HEK293 (cell line): ENCODE data around the gene ZFX.

Source experiments
- BCL11B ChIP-seq: fragments of 450-650 bp; formaldehyde crosslinking; IDR thresholded peaks from 2 replicates; pipeline ENCODE4 v1.5.1; 2016; ENCODE audit warnings: low read depth, missing biosample characterization, missing genetic modification characterization
- FEZF1 ChIP-seq: fragments of 450-650 bp; formaldehyde crosslinking; IDR thresholded peaks from 2 replicates; pipeline ENCODE4 v1.5.1; 2016; ENCODE audit warnings: missing biosample characterization, missing genetic modification characterization
- GLIS1 ChIP-seq: fragments of 450-650 bp; formaldehyde crosslinking; IDR thresholded peaks from 2 replicates; pipeline ENCODE4 v1.5.1; 2016; ENCODE audit warnings: missing biosample characterization, missing genetic modification characterization
- HOXA7 ChIP-seq: sonication (generic); formaldehyde crosslinking; IDR thresholded peaks from 2 replicates; pipeline ENCODE4 v1.8.1; 2022; ENCODE audit warnings: missing genetic modification reagents, borderline replicate concordance
- KLF1 ChIP-seq: fragments of 450-650 bp; formaldehyde crosslinking; IDR thresholded peaks from 2 replicates; pipeline ENCODE4 v1.5.1; 2016; ENCODE audit warnings: missing biosample characterization, missing genetic modification characterization
- KLF10 ChIP-seq: fragments of 450-650 bp; IDR thresholded peaks from 2 replicates; pipeline ENCODE4 v1.5.1; 2018; ENCODE audit warnings: missing biosample characterization, mild to moderate bottlenecking, missing genetic modification characterization
- KLF17 ChIP-seq: fragments of 450-650 bp; formaldehyde crosslinking; IDR thresholded peaks from 2 replicates; pipeline ENCODE4 v1.5.1; 2016; ENCODE audit warnings: missing biosample characterization, missing genetic modification characterization
- KLF9 ChIP-seq: fragments of 450-650 bp; formaldehyde crosslinking; IDR thresholded peaks from 2 replicates; pipeline ENCODE4 v1.5.1; 2016; ENCODE audit warnings: missing biosample characterization, missing genetic modification characterization, low read depth
- MEIS1 ChIP-seq: sonication (generic); formaldehyde crosslinking; IDR thresholded peaks from 2 replicates; pipeline ENCODE4 v1.8.1; 2022; ENCODE audit warnings: missing genetic modification reagents, mild to moderate bottlenecking, borderline replicate concordance
- PATZ1 ChIP-seq: fragments of 450-650 bp; formaldehyde crosslinking; IDR thresholded peaks from 2 replicates; pipeline ENCODE4 v1.5.1; 2016; ENCODE audit warnings: missing biosample characterization, missing genetic modification characterization
- PRDM4 ChIP-seq: fragments of 450-650 bp; formaldehyde crosslinking; IDR thresholded peaks from 2 replicates; pipeline ENCODE4 v1.5.1; 2017; ENCODE audit warnings: missing biosample characterization, missing genetic modification characterization
- TCF7L2 ChIP-seq: IDR thresholded peaks from 2 replicates; pipeline ENCODE4 v1.6.1; 2011; ENCODE audit warnings: low read depth, mild to moderate bottlenecking, inconsistent platforms, low read length, moderate library complexity, borderline replicate concordance
- YY2 ChIP-seq: fragments of 450-650 bp; formaldehyde crosslinking; IDR thresholded peaks from 2 replicates; pipeline ENCODE4 v1.5.1; 2016; ENCODE audit warnings: missing biosample characterization, missing genetic modification characterization
- ZEB2 ChIP-seq: fragments of 450-650 bp; formaldehyde crosslinking; IDR thresholded peaks from 2 replicates; pipeline ENCODE4 v1.5.1; 2016; ENCODE audit warnings: missing biosample characterization, missing genetic modification characterization
- ZIC2 ChIP-seq: fragments of 450-650 bp; formaldehyde crosslinking; IDR thresholded peaks from 2 replicates; pipeline ENCODE4 v1.5.1; 2016; ENCODE audit warnings: missing biosample characterization, missing genetic modification characterization
- ZNF133 ChIP-seq: fragments of 450-650 bp; formaldehyde crosslinking; IDR thresholded peaks from 2 replicates; pipeline ENCODE4 v1.5.1; 2016; ENCODE audit warnings: missing biosample characterization, missing genetic modification characterization
- ZNF138 ChIP-seq: fragments of 450-650 bp; formaldehyde crosslinking; IDR thresholded peaks from 2 replicates; pipeline ENCODE4 v1.5.1; 2016; ENCODE audit warnings: missing biosample characterization, missing genetic modification characterization, borderline replicate concordance
- ZNF23 ChIP-seq: fragments of 450-650 bp; formaldehyde crosslinking; IDR thresholded peaks from 2 replicates; pipeline ENCODE4 v1.5.1; 2016; ENCODE audit warnings: missing biosample characterization, missing genetic modification characterization, borderline replicate concordance
- ZNF248 ChIP-seq: fragments of 450-650 bp; formaldehyde crosslinking; IDR thresholded peaks from 2 replicates; pipeline ENCODE4 v1.5.1; 2017; ENCODE audit warnings: missing biosample characterization, missing genetic modification characterization
- ZNF280C ChIP-seq: fragments of 450-650 bp; formaldehyde crosslinking; IDR thresholded peaks from 2 replicates; pipeline ENCODE4 v1.5.1; 2016; ENCODE audit warnings: missing biosample characterization, missing genetic modification characterization
- ZNF335 ChIP-seq: fragments of 450-650 bp; formaldehyde crosslinking; conservative IDR thresholded peaks from 2 replicates; pipeline ENCODE4 v1.5.1; 2016; ENCODE audit warnings: missing biosample characterization, missing genetic modification characterization
- ZNF341 ChIP-seq: fragments of 450-650 bp; formaldehyde crosslinking; IDR thresholded peaks from 2 replicates; pipeline ENCODE4; 2016; ENCODE audit warnings: low read depth, missing biosample characterization, missing genetic modification characterization
- ZNF423 ChIP-seq: fragments of 450-650 bp; formaldehyde crosslinking; IDR thresholded peaks from 2 replicates; pipeline ENCODE4 v1.5.1; 2016; ENCODE audit warnings: missing biosample characterization, missing genetic modification characterization
- ZNF48 ChIP-seq: fragments of 450-650 bp; formaldehyde crosslinking; IDR thresholded peaks from 2 replicates; pipeline ENCODE4 v1.5.1; 2016; ENCODE audit warnings: missing biosample characterization, missing genetic modification characterization
- ZNF514 ChIP-seq: fragments of 450-650 bp; formaldehyde crosslinking; IDR thresholded peaks from 2 replicates; pipeline ENCODE4 v1.5.1; 2016; ENCODE audit warnings: missing biosample characterization, missing genetic modification characterization
- ZNF529 ChIP-seq: fragments of 450-650 bp; formaldehyde crosslinking; IDR thresholded peaks from 2 replicates; pipeline ENCODE4 v1.5.1; 2017; ENCODE audit warnings: missing genetic modification characterization, missing biosample characterization; ENCODE audit not compliant: insufficient replicate concordance
- ZNF555 ChIP-seq: fragments of 450-650 bp; formaldehyde crosslinking; conservative IDR thresholded peaks from 2 replicates; pipeline ENCODE4 v1.5.1; 2017; ENCODE audit warnings: missing biosample characterization, mild to moderate bottlenecking, missing genetic modification characterization, inconsistent platforms
- ZNF558 ChIP-seq: fragments of 450-650 bp; formaldehyde crosslinking; IDR thresholded peaks from 2 replicates; pipeline ENCODE4 v1.5.1; 2016; ENCODE audit warnings: missing biosample characterization, missing genetic modification characterization
- ZNF560 ChIP-seq: fragments of 450-650 bp; formaldehyde crosslinking; IDR thresholded peaks from 2 replicates; pipeline ENCODE4 v1.5.1; 2017; ENCODE audit warnings: missing biosample characterization, missing genetic modification characterization, borderline replicate concordance
- ZNF707 ChIP-seq: fragments of 450-650 bp; formaldehyde crosslinking; IDR thresholded peaks from 2 replicates; pipeline ENCODE4 v1.5.1; 2016; ENCODE audit warnings: missing biosample characterization, missing genetic modification characterization
- ZNF843 ChIP-seq: fragments of 450-650 bp; formaldehyde crosslinking; IDR thresholded peaks from 2 replicates; pipeline ENCODE4 v1.5.1; 2016; ENCODE audit warnings: missing biosample characterization, missing genetic modification characterization
- ZSCAN23 ChIP-seq: fragments of 450-650 bp; formaldehyde crosslinking; IDR thresholded peaks from 2 replicates; pipeline ENCODE4 v1.5.1; 2016; ENCODE audit warnings: missing biosample characterization, missing genetic modification characterization
- ZSCAN4 ChIP-seq: fragments of 450-650 bp; formaldehyde crosslinking; IDR thresholded peaks from 2 replicates; pipeline ENCODE4 v1.5.1; 2017; ENCODE audit warnings: missing biosample characterization, missing genetic modification characterization

ZFX gene

GRCh38 chrX:24153178-24153795 lies 3.8 kb downstream of the ZFX start (continued):
- peak; percentile 35; the same call in 1 of the 2 replicates for TF ChIP-seq PRDM4 (tag by site-specific recombination)
- no peak for TF ChIP-seq ZNF138 (tag by site-specific recombination)
- TF ChIP-seq TCF7L2, result no peak
- no peak for TF ChIP-seq ZNF707 (tag by site-specific recombination)
- TF ChIP-seq PATZ1 (tag by site-specific recombination), result peak; percentile 58; the same call in 1 of the 2 replicates
- no peak for TF ChIP-seq ZNF335
- TF ChIP-seq MEIS1 (CRISPR knock-in tag), result no peak
- no peak for TF ChIP-seq ZNF560 (tag by site-specific recombination)
- no peak for TF ChIP-seq HOXA7 (CRISPR knock-in tag)
- no peak for TF ChIP-seq ZNF248 (tag by site-specific recombination)
- TF ChIP-seq ZNF843, result no peak
- no peak for TF ChIP-seq ZNF48
- TF ChIP-seq ZIC2 (tag by site-specific recombination), result peak; percentile 42; the same call in 1 of the 2 replicates
- TF ChIP-seq ZNF558, result no peak
- TF ChIP-seq ZNF514 (tag by site-specific recombination), result no peak
- TF ChIP-seq BCL11B, result no peak
- TF ChIP-seq ZNF341 (tag by site-specific recombination), result 0 out of 2 replicates have a peak, but pooled peaks have one; percentile 52
- no peak for TF ChIP-seq ZNF555 (tag by site-specific recombination)
- TF ChIP-seq ZNF133 (tag by site-specific recombination), result no peak
- TF ChIP-seq FEZF1 (tag by site-specific recombination), result peak; percentile 25; the same call in 1 of the 2 replicates
- TF ChIP-seq ZNF23 (tag by site-specific recombination), result no peak
- TF ChIP-seq ZSCAN4 (tag by site-specific recombination), result no peak
- no peak for TF ChIP-seq KLF1 (tag by site-specific recombination)
- no peak for TF ChIP-seq KLF17 (tag by site-specific recombination)
- no peak for TF ChIP-seq KLF10 (tag by site-specific recombination)
- TF ChIP-seq ZNF280C (tag by site-specific recombination), result no peak
- no peak for TF ChIP-seq ZNF529 (tag by site-specific recombination)
- TF ChIP-seq ZEB2 (tag by site-specific recombination), result peak; percentile 51
- no peak for TF ChIP-seq KLF9 (tag by site-specific recombination)
- peak; percentile 82 for TF ChIP-seq GLIS1 (tag by site-specific recombination)
- no peak for TF ChIP-seq ZSCAN23 (tag by site-specific recombination)
- peak; percentile 82 for TF ChIP-seq ZNF423
- no peak for TF ChIP-seq YY2 (tag by site-specific recombination)
